B cell (primary cell): ENCODE results near the gene AP2S1. TPM values are rescaled to one million over a fixed set of nuclear protein-coding genes. Genes with fewer than 3 reads are reported as not detected.

Experiments used
- ATAC-seq: fragments of 200-7000 bp; cut with Tn5 transposase; one replicate; pipeline ENCODE4 v1.10.0; 2021; ENCODE audit warnings: low read depth, mild to moderate bottlenecking, moderate number of reproducible peaks, moderate library complexity
- CTCF ChIA-PET: fragments of 350-600 bp; sonication (Branson Sonifier 250); formaldehyde crosslinking; loops from one replicate; lab custom pipeline; 2021; ENCODE audit warnings: antibody characterized with exemption, inconsistent platforms; lab: Charles Lee
- POLR2A ChIA-PET: fragments of 350-600 bp; sonication (Branson Sonifier 250); formaldehyde crosslinking; loops from one replicate; lab custom pipeline; 2021; ENCODE audit warnings: antibody characterized with exemption; lab: Charles Lee
- DNase-seq: peaks from one replicate; pipeline ENCODE4 v3.0.0; 2013
- H2AFZ ChIP-seq: 2 replicates; pipeline ENCODE4 v1.6.1; 2012; ENCODE audit warnings: mild to moderate bottlenecking, low read depth, low read length; ENCODE audit not compliant: insufficient read depth, poor library complexity, severe bottlenecking
- H3K27ac ChIP-seq, 2 donors: 1 replicate in 1 of 2; 2 replicates in 1 of 2; pipeline ENCODE4 v1.5.1; 2012 to 2013; ENCODE audit warnings: low read length in 2 of 2, mild to moderate bottlenecking in 2 of 2, moderate library complexity in 1 of 2
- H3K27me3 ChIP-seq, 4 experiments: fragments of 200-600 bp in 1 of 4; sonication (generic) in 1 of 4; replicated peaks in 1 of 4; 1 replicate in 2 of 4; 2 replicates in 2 of 4; pipeline versions ENCODE4 v1.6.1 to v1.7.0; 2013 to 2016; ENCODE audit warnings: low read length in 3 of 4, mild to moderate bottlenecking in 2 of 4, mixed read lengths in 1 of 4, moderate library complexity in 1 of 4; ENCODE audit not compliant: insufficient read depth in 4 of 4, control insufficient read depth in 3 of 4; ENCODE audit errors: control extremely low read depth in 1 of 4
- H3K36me3 ChIP-seq, 2 experiments: replicated peaks in 1 of 2; 1 replicate in 1 of 2; 2 replicates in 1 of 2; pipeline versions ENCODE4 v1.6.1 to v1.7.1; 2013; ENCODE audit warnings: low read length in 1 of 2; ENCODE audit not compliant: insufficient read depth in 2 of 2, control insufficient read depth in 1 of 2; ENCODE audit errors: control extremely low read depth in 1 of 2, extremely low read depth in 1 of 2
- H3K4me1 ChIP-seq, 2 donors: fragments of 200-600 bp in 1 of 2; sonication (generic) in 1 of 2; 1 replicate in 1 of 2; 2 replicates in 1 of 2; pipeline versions ENCODE4 v1.5.1 to v1.6.1; 2013 to 2017; ENCODE audit warnings: low read length in 2 of 2; ENCODE audit not compliant: control insufficient read depth in 2 of 2, insufficient read depth in 2 of 2
- H3K4me2 ChIP-seq: replicated peaks from 2 replicates; pipeline ENCODE3; 2012; ENCODE audit warnings: mild to moderate bottlenecking, low read depth, low read length; ENCODE audit not compliant: poor library complexity, severe bottlenecking
- H3K4me3 ChIP-seq, 5 experiments: fragments of 200-600 bp in 1 of 5; sonication (generic) in 1 of 5; 1 replicate in 3 of 5; 2 replicates in 2 of 5; pipeline versions ENCODE4 v1.5.1 to v1.7.0; 2011 to 2016; ENCODE audit warnings: low read length in 4 of 5, mild to moderate bottlenecking in 4 of 5, low read depth in 2 of 5, control low read depth in 1 of 5, moderate library complexity in 1 of 5; ENCODE audit not compliant: insufficient read depth in 1 of 5; ENCODE audit errors: control extremely low read depth in 1 of 5, extremely low read depth in 1 of 5
- H3K79me2 ChIP-seq: fragments of 200-600 bp; sonication (generic); one replicate; pipeline ENCODE4 v1.6.0; 2016; ENCODE audit warnings: low read length; ENCODE audit not compliant: control insufficient read depth, insufficient read depth
- H3K9ac ChIP-seq: fragments of 200-600 bp; sonication (generic); 2 replicates; pipeline ENCODE4 v1.6.1; 2017; ENCODE audit warnings: mild to moderate bottlenecking, low read length, moderate library complexity
- H3K9me3 ChIP-seq, 3 donors: one replicate each; pipeline versions ENCODE4 v1.6.1 to v1.7.1; 2013; ENCODE audit warnings: low read length in 2 of 3; ENCODE audit not compliant: control insufficient read depth in 2 of 3, insufficient read depth in 1 of 3; ENCODE audit errors: control extremely low read depth in 1 of 3
- H4K20me1 ChIP-seq: 2 replicates; pipeline ENCODE4 v1.6.0; 2012; ENCODE audit warnings: mild to moderate bottlenecking, low read length; ENCODE audit not compliant: insufficient read depth, control insufficient read depth, poor library complexity, severe bottlenecking
- H3K27ac Mint-ChIP-seq: one replicate; pipeline ENCODE4 v1.8.0; 2021; ENCODE audit warnings: mixed read lengths
- H3K27me3 Mint-ChIP-seq: one replicate; pipeline ENCODE4 v1.8.0; 2021; ENCODE audit warnings: mixed read lengths
- H3K4me1 Mint-ChIP-seq: one replicate; pipeline ENCODE4 v1.8.0; 2021; ENCODE audit warnings: mixed read lengths
- H3K4me3 Mint-ChIP-seq: one replicate; pipeline ENCODE4 v1.8.0; 2021; ENCODE audit warnings: mixed read lengths
- H3K9me3 Mint-ChIP-seq: one replicate; pipeline ENCODE4 v1.8.0; 2022; ENCODE audit warnings: mixed read lengths; ENCODE audit not compliant: insufficient read depth
- CTCF ChIP-seq: fragments of 200-600 bp; IDR thresholded peaks from one replicate; pipeline ENCODE4 v1.8.0; 2022; ENCODE audit warnings: antibody characterized with exemption, mild to moderate bottlenecking
- EZH2 ChIP-seq: IDR thresholded peaks from 2 replicates; pipeline ENCODE4 v1.6.1; 2012; ENCODE audit warnings: borderline replicate concordance, low read depth, mild to moderate bottlenecking, moderate library complexity, low read length; ENCODE audit not compliant: insufficient read depth, poor library complexity, severe bottlenecking
- WGBS: methylation state at CpG from one replicate; pipeline ENCODE4 v1.1.5; 2013; ENCODE audit warnings: missing lambda C conversion rate; ENCODE audit not compliant: insufficient coverage; 5-methylcytosine and 5-hydroxymethylcytosine counted together
- intact Hi-C: fragments of 100-400 bp; cut with micrococcal nuclease; formaldehyde crosslinking; loops from one replicate; pipeline ENCODE4 v1.10.0; 2022
- polyA plus RNA-seq: library from polyadenylated mRNA; depleted of rRNA; stranded (reverse); fragments of >200 nt; gene quantifications from 2 replicates; pipeline ENCODE4 v1.2.3, GENCODE V29; 2012
- total RNA-seq, 2 donors: library from RNA; stranded (reverse); fragments of 120-200 nt in 1 of 2; gene quantifications; 1 replicate in 1 of 2; 2 replicates in 1 of 2; pipeline versions ENCODE4 v1.2.3 to v1.2.4, GENCODE V29; 2013 to 2022

AP2S1 gene
- total and polyA plus RNA-seq, 2 donors (not counting 1 experiment from before 2014, with no cell fraction given), result 47.2 to 51.3 TPM

DNA sequence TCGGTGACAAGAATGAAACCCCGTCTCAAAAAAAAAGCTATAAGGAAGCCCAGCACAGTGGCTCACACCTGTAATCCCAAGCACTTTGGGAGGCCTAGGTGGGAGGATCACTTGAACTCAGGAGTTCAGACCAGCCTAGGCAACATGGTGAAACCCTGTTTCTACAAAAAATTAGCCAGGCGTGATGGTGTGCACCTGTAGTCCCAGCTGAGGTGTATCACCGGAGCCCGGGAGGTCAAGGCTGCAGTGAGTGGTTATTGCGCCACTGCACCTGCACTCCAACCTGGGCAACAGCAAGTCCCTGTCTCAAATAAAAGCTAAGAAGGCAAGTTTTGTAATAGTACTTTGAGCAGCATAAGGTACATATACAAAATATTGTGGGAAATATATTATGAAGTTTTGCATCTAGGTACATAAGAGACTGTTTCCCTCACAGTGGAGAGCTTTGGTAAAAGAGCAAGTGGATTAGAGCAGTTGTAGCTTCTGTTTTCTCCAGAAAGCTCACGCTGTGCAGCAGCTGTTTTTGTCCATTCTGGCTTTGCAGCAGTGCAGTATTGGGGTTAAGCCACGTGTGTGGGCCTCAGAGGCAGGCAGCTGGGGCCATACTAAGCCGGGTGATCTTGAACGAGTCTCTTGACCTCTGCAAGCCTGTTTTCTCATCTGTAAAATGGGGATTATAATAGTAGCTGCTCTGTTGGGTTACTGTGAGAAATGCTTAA is 45.6 kb upstream of the AP2S1 start:
- Histone ChIP-seq H3K36me3 (no peaks in the 10 kb centered on the region), H3K27ac (no peak overlapping the region), H3K27me3 (no peaks in the 10 kb centered on the region), H3K4me1 (peaks cover 19 to 21% of the 10 kb centered on the region in 2 donors), H3K4me2 (no peak overlapping the region), H2AFZ (no peak overlapping the region), H3K79me2 (peaks cover 80% of the 10 kb centered on the region), H3K9ac (no peak overlapping the region), H4K20me1 (peaks cover 59% of the 10 kb centered on the region), H3K4me3 (no peak overlapping the region), H3K9me3 (no peaks in the 10 kb centered on the region)
- TF ChIP-seq EZH2 (no peak), CTCF (no peak)
- no peak for DNase-seq
- POLR2A ChIA-PET, result no interaction called here
- intact Hi-C loops, result no loop called here
- Mint-ChIP-seq H3K4me3 (no peak overlapping the region), H3K4me1 (peaks cover 41% of the 10 kb centered on the region), H3K9me3 (no peaks in the 10 kb centered on the region), H3K27me3 (no peaks in the 10 kb centered on the region), H3K27ac (no peak overlapping the region)
- ATAC-seq, result no peak
- WGBS, result 95% methylated on average over 7 of the region's 10 CpGs
- CTCF ChIA-PET, result interaction anchor here (0.7 to 1.2 kb wide), 3 partner anchors 15 to 185 kb away, joined by 3 to 4 read pairs (median 4); no protein-coding TSS in a partner anchor
